Endothelial cell of umbilical vein (primary cell): ENCODE results near the gene B4GALT7. TPM values are rescaled to one million over a fixed set of nuclear protein-coding genes. Genes with fewer than 3 reads are reported as not detected.

Source experiments
- BruUV-seq: library from RNA; stranded (reverse); fragments of 400-500 nt; replicated peaks from 2 replicates; lab custom pipeline; 2021; lab: Mats Ljungman, UMichigan
- CTCF ChIA-PET: fragments of 300-600, 350-600 bp; sonication (Branson Sonifier 250); formaldehyde crosslinking; loops from one replicate; lab custom pipeline; 2021; ENCODE audit warnings: antibody characterized with exemption, inconsistent platforms; lab: Charles Lee
- POLR2A ChIA-PET: fragments of 300-600, 350-600 bp; sonication (Branson Sonifier 250); formaldehyde crosslinking; loops from one replicate; lab custom pipeline; 2021; ENCODE audit warnings: antibody characterized with exemption, inconsistent platforms; lab: Charles Lee
- DNase-seq: peaks from one replicate; pipeline ENCODE4 v3.0.0-alpha.2; 2011; ENCODE audit warnings: low read depth, low spot score
- FAIRE-seq: peaks from 2 replicates; lab custom pipeline; 2011; peaks lifted over from hg19 to GRCh38; lab: Jason Lieb, UNC
- H2AFZ ChIP-seq: 2 replicates; pipeline ENCODE4 v1.6.0; 2012; ENCODE audit warnings: low read depth, low read length, control low read depth, inconsistent platforms
- H3K27ac ChIP-seq: 2 replicates; pipeline ENCODE4 v1.5.1; 2011; ENCODE audit warnings: low read depth, mild to moderate bottlenecking, control low read depth, low read length, moderate library complexity; ENCODE audit not compliant: insufficient read depth
- H3K27me3 ChIP-seq, 2 experiments: 2 replicates each; pipeline versions ENCODE4 v1.6.0 to v1.6.1; 2011; ENCODE audit warnings: low read length in 2 of 2, mixed read lengths in 1 of 2; ENCODE audit not compliant: control insufficient read depth in 2 of 2, insufficient read depth in 2 of 2
- H3K36me3 ChIP-seq, 2 experiments: 2 replicates in 1 of 2; 3 replicates in 1 of 2; pipeline ENCODE4 v1.5.1; 2011; ENCODE audit warnings: low read length in 2 of 2, mild to moderate bottlenecking in 1 of 2, moderate library complexity in 1 of 2; ENCODE audit not compliant: control insufficient read depth in 2 of 2, insufficient read depth in 2 of 2; ENCODE audit errors: extremely low read depth in 1 of 2
- H3K4me1 ChIP-seq: 3 replicates; pipeline ENCODE4 v1.5.1; 2011; ENCODE audit warnings: mild to moderate bottlenecking, low read length; ENCODE audit not compliant: control insufficient read depth, insufficient read depth; ENCODE audit errors: extremely low read depth
- H3K4me2 ChIP-seq: 2 replicates; pipeline ENCODE4 v1.6.1; 2011; ENCODE audit warnings: low read length, control low read depth, mixed read lengths; ENCODE audit not compliant: insufficient read depth
- H3K4me3 ChIP-seq, 3 experiments: fragments of 200-600 bp in 1 of 3; sonication (generic), shearing (Covaris generic) in 1 of 3; replicated peaks in 1 of 3; 2 replicates each; pipeline ENCODE4 v1.5.1; 2011 to 2016; ENCODE audit warnings: control low read depth in 3 of 3, low read length in 3 of 3, mild to moderate bottlenecking in 2 of 3, inconsistent platforms in 1 of 3, low read depth in 1 of 3, moderate library complexity in 1 of 3; ENCODE audit not compliant: insufficient read depth in 1 of 3
- H3K79me2 ChIP-seq: 2 replicates; pipeline ENCODE4 v1.6.0; 2012; ENCODE audit warnings: low read length, inconsistent platforms; ENCODE audit not compliant: control insufficient read depth, insufficient read depth
- H3K9ac ChIP-seq: replicated peaks from 2 replicates; pipeline ENCODE3; 2011; ENCODE audit warnings: low read length, control low read depth; ENCODE audit not compliant: insufficient read depth; ENCODE audit errors: extremely low read depth
- H3K9me1 ChIP-seq: replicated peaks from 3 replicates; pipeline ENCODE4 v1.6.0; 2011; ENCODE audit warnings: mild to moderate bottlenecking, low read length; ENCODE audit not compliant: control insufficient read depth, insufficient read depth; ENCODE audit errors: extremely low read depth
- H3K9me3 ChIP-seq: replicated peaks from 2 replicates; pipeline ENCODE4 v1.5.1; 2012; ENCODE audit warnings: low read length, inconsistent platforms; ENCODE audit not compliant: control insufficient read depth, insufficient read depth
- H4K20me1 ChIP-seq: replicated peaks from 2 replicates; pipeline ENCODE3; 2011; ENCODE audit warnings: mild to moderate bottlenecking, low read length; ENCODE audit not compliant: control insufficient read depth, insufficient read depth; ENCODE audit errors: extremely low read depth
- CTCF ChIP-seq, 2 donors: IDR thresholded peaks; 1 replicate in 1 of 2; 2 replicates in 1 of 2; pipeline ENCODE4 v1.5.1; 2011; ENCODE audit warnings: low read length in 2 of 2, mild to moderate bottlenecking in 2 of 2, moderate library complexity in 2 of 2, control low read depth in 1 of 2, inconsistent platforms in 1 of 2, low read depth in 1 of 2; ENCODE audit not compliant: insufficient read depth in 1 of 2; ENCODE audit errors: extremely low read depth in 1 of 2
- EZH2 ChIP-seq: IDR thresholded peaks from 2 replicates; pipeline ENCODE4 v1.6.1; 2012; ENCODE audit warnings: borderline replicate concordance, low read depth, mild to moderate bottlenecking, moderate library complexity, low read length, inconsistent platforms; ENCODE audit not compliant: severe bottlenecking
- FOS ChIP-seq: IDR thresholded peaks from 2 replicates; pipeline ENCODE4 v1.6.1; 2011; ENCODE audit warnings: mild to moderate bottlenecking, low read length, moderate library complexity, borderline replicate concordance; ENCODE audit not compliant: insufficient read depth
- GATA2 ChIP-seq: IDR thresholded peaks from 2 replicates; pipeline ENCODE4 v1.7.0; 2011; ENCODE audit warnings: low read depth, mild to moderate bottlenecking, moderate library complexity, mixed read lengths, low read length; ENCODE audit not compliant: insufficient read length, insufficient read depth
- JUN ChIP-seq: IDR thresholded peaks from 2 replicates; pipeline ENCODE4 v1.6.1; 2011; ENCODE audit warnings: borderline replicate concordance, low read depth; ENCODE audit not compliant: insufficient read length, insufficient read depth
- MAX ChIP-seq: IDR thresholded peaks from 2 replicates; pipeline ENCODE4 v1.6.1; 2011; ENCODE audit not compliant: insufficient read depth, insufficient read length
- MYC ChIP-seq: IDR thresholded peaks from one replicate; pipeline ENCODE4 v1.6.1; 2011; ENCODE audit warnings: mild to moderate bottlenecking, low read depth, low read length
- POLR2A ChIP-seq: IDR thresholded peaks from 2 replicates; pipeline ENCODE4 v1.6.1; 2012; ENCODE audit warnings: low read depth, mild to moderate bottlenecking, control low read depth, low read length
- POLR2AphosphoS5 ChIP-seq: IDR thresholded peaks from 2 replicates; pipeline ENCODE4 v1.6.1; 2012; ENCODE audit warnings: low read depth, mild to moderate bottlenecking, control low read depth, low read length, moderate library complexity; ENCODE audit not compliant: insufficient read depth
- dilution Hi-C: fragments of 300-500 bp; cut with MboI; formaldehyde crosslinking; loops from one replicate; pipeline ENCODE4 v1.15.0; 2019; ENCODE audit warnings: low sequenced_read_pairs; ENCODE audit not compliant: extremely low pct_ligation_motif_present
- intact Hi-C: fragments of 100-400 bp; cut with micrococcal nuclease; formaldehyde crosslinking; loops from one replicate; pipeline ENCODE4 v1.10.0; 2022
- polyA plus RNA-seq, 4 experiments: library from polyadenylated mRNA; depleted of rRNA in 3 of 4; stranded (reverse) in 3 of 4; unstranded in 1 of 4; fragments of >200 nt; gene quantifications; 2 replicates each; pipeline versions ENCODE4 v1.2.1 to v1.2.3, GENCODE V29; 2011 to 2012; ENCODE audit warnings: missing spikeins in 1 of 4
- total RNA-seq: library from RNA; stranded (reverse); gene quantifications from 2 replicates; pipeline ENCODE4 v1.2.3, GENCODE V29; 2021

Gene B4GALT7
- total and polyA plus RNA-seq, 2 donors (not counting 3 experiments of a cell fraction or from before 2014, with no cell fraction given), result 35.1 to 78.9 TPM

- no peak overlapping the region for H3K9ac ChIP-seq
Observed at GRCh38 chr5:177607115-177607451, 7.2 kb downstream of the B4GALT7 start.

More at GRCh38 chr5:177607115-177607451, 7.2 kb downstream of the B4GALT7 start:
- dilution Hi-C loops (no loop called here), intact Hi-C loops (loop anchor here (1.0 to 2.0 kb wide), 2 partner anchors 464 to 557 kb away; no protein-coding TSS in a partner anchor)
- FAIRE-seq (no peak), DNase-seq (no peak)
- no peak overlapping the region for H3K27ac ChIP-seq
- ChIA-PET POLR2A (no interaction called here), CTCF (interaction anchor here (0.6 to 1.5 kb wide), 19 partner anchors 8 to 1246 kb away, joined by 3 to 17 read pairs (median 3); partner anchors contain the start of genes KIAA1191, NHP2 and TMED9)
- no peaks in the 10 kb centered on the region for H3K4me1 ChIP-seq
- H4K20me1 ChIP-seq, result no peaks in the 10 kb centered on the region
- H3K4me3 ChIP-seq, result no peak overlapping the region
- TF ChIP-seq POLR2AphosphoS5 (no peak), JUN (no peak), POLR2A (no peak), CTCF (IDR thresholded peaks at IDR 0.05; ENCODE audit: extremely low read depth in 1 of 2, insufficient read depth in 1 of 2, low read depth in 1 of 2, low read length in 2 of 2) (no peak), EZH2 (no peak), MAX (no peak), FOS (no peak), GATA2 (no peak), MYC (no peak)
- no peaks in the 10 kb centered on the region for H3K79me2 ChIP-seq
- no peak overlapping the region for H3K4me2 ChIP-seq
- no peak overlapping the region for H2AFZ ChIP-seq
- H3K36me3 ChIP-seq, result peaks cover 0 to 9% of the 10 kb centered on the region in 2 experiments
- no TSS peak for BruUV-seq
- H3K27me3 ChIP-seq, result no peaks in the 10 kb centered on the region
- H3K9me1 ChIP-seq, result no peaks in the 10 kb centered on the region
- H3K9me3 ChIP-seq, result no peaks in the 10 kb centered on the region
